Neuronal stem cell (in vitro differentiated cells): ENCODE measurements around the gene HERC5.
A peak's percentile ranks its signal among the peaks of the same experiment; 100 is the strongest.

ENCODE experiments used
- DNase-seq: peaks from one replicate; pipeline ENCODE4 v3.0.0-alpha.2; 2013; ENCODE audit warnings: low spot score
- H2AFZ ChIP-seq: one replicate; pipeline ENCODE4 v1.6.1; 2013; ENCODE audit warnings: mild to moderate bottlenecking, low read length, inconsistent platforms
- H2AK5ac ChIP-seq: 2 replicates; pipeline ENCODE4 v1.6.1; 2013; ENCODE audit warnings: low read depth, mild to moderate bottlenecking, inconsistent platforms, low read length, moderate library complexity, mixed read lengths
- H2BK120ac ChIP-seq: 2 replicates; pipeline ENCODE4 v1.6.1; 2013; ENCODE audit warnings: low read depth, mild to moderate bottlenecking, inconsistent platforms, low read length, moderate library complexity, mixed read lengths
- H2BK12ac ChIP-seq: one replicate; pipeline ENCODE4 v1.6.1; 2013; ENCODE audit warnings: low read length, inconsistent platforms
- H2BK15ac ChIP-seq: 2 replicates; pipeline ENCODE4 v1.6.1; 2013; ENCODE audit warnings: mild to moderate bottlenecking, low read length, inconsistent platforms, mixed read lengths
- H2BK5ac ChIP-seq: one replicate; pipeline ENCODE4 v1.6.1; 2013; ENCODE audit warnings: inconsistent platforms, mild to moderate bottlenecking, low read length, moderate library complexity
- H3K14ac ChIP-seq: one replicate; pipeline ENCODE4 v1.6.1; 2013; ENCODE audit warnings: low read length, inconsistent platforms
- H3K18ac ChIP-seq: 2 replicates; pipeline ENCODE4 v1.6.1; 2013; ENCODE audit warnings: low read length, inconsistent platforms
- H3K23ac ChIP-seq: 2 replicates; pipeline ENCODE4 v1.6.1; 2013; ENCODE audit warnings: low read depth, mild to moderate bottlenecking, mixed read lengths, low read length, inconsistent platforms; ENCODE audit not compliant: poor library complexity
- H3K27ac ChIP-seq: replicated peaks from 3 replicates; pipeline ENCODE4 v1.5.1; 2013; ENCODE audit warnings: low read length, inconsistent platforms
- H3K27me3 ChIP-seq, 3 experiments: 2 replicates each; pipeline ENCODE4 v1.6.1; 2013; ENCODE audit warnings: low read length in 3 of 3, mild to moderate bottlenecking in 2 of 3, inconsistent platforms in 1 of 3, low read depth in 1 of 3, mixed read lengths in 1 of 3, moderate library complexity in 1 of 3; ENCODE audit not compliant: control insufficient read depth in 3 of 3, insufficient read depth in 3 of 3
- H3K36me3 ChIP-seq, 2 donors: replicated peaks in 1 of 2; 2 replicates each; pipeline ENCODE4 v1.6.1; 2013; ENCODE audit warnings: low read length in 2 of 2; ENCODE audit not compliant: control insufficient read depth in 2 of 2, insufficient read depth in 2 of 2
- H3K4ac ChIP-seq: 2 replicates; pipeline ENCODE4 v1.6.1; 2013; ENCODE audit warnings: inconsistent platforms, mild to moderate bottlenecking, low read length, moderate library complexity
- H3K4me1 ChIP-seq, 2 donors: 1 replicate in 1 of 2; 2 replicates in 1 of 2; pipeline ENCODE4 v1.6.1; 2013; ENCODE audit warnings: low read length in 2 of 2, low read depth in 1 of 2; ENCODE audit not compliant: control insufficient read depth in 2 of 2, insufficient read depth in 1 of 2
- H3K4me2 ChIP-seq: one replicate; pipeline ENCODE4 v1.6.1; 2013; ENCODE audit warnings: mild to moderate bottlenecking, low read length, inconsistent platforms; ENCODE audit not compliant: insufficient read depth, poor library complexity, severe bottlenecking
- H3K4me3 ChIP-seq, 2 donors: 2 replicates each; pipeline ENCODE4 v1.5.1; 2013; ENCODE audit warnings: low read length in 2 of 2, mild to moderate bottlenecking in 2 of 2, inconsistent platforms in 1 of 2, moderate library complexity in 1 of 2
- H3K79me1 ChIP-seq: one replicate; pipeline ENCODE4 v1.6.1; 2013; ENCODE audit warnings: low read depth, mild to moderate bottlenecking, inconsistent platforms, low read length, moderate library complexity
- H3K9ac ChIP-seq: one replicate; pipeline ENCODE4 v1.6.1; 2013; ENCODE audit warnings: mild to moderate bottlenecking, low read depth, low read length, inconsistent platforms; ENCODE audit not compliant: poor library complexity
- H3K9me3 ChIP-seq, 2 donors: replicated peaks in 1 of 2; 2 replicates each; pipeline versions ENCODE3 to v1.6.1; 2013; ENCODE audit warnings: low read length in 2 of 2, mild to moderate bottlenecking in 2 of 2, inconsistent platforms in 1 of 2, low read depth in 1 of 2, mixed read lengths in 1 of 2, moderate library complexity in 1 of 2; ENCODE audit not compliant: control insufficient read depth in 2 of 2, insufficient read depth in 1 of 2
- H4K8ac ChIP-seq: one replicate; pipeline ENCODE4 v1.6.1; 2013; ENCODE audit warnings: low read depth, mild to moderate bottlenecking, inconsistent platforms, low read length, moderate library complexity
- H4K91ac ChIP-seq: one replicate; pipeline ENCODE4 v1.6.1; 2013; ENCODE audit warnings: low read length, low read depth, mild to moderate bottlenecking, inconsistent platforms; ENCODE audit not compliant: poor library complexity
- WGBS, 2 donors: extraction: QIAGEN DNeasy Blood & Tissue Kit; methylation state at CpG; one replicate each; pipeline ENCODE4 v1.1.7; 2013; ENCODE audit warnings: missing lambda C conversion rate in 2 of 2, mixed read lengths in 1 of 2; ENCODE audit not compliant: insufficient read length in 2 of 2, insufficient replicate concordance in 1 of 2; ENCODE audit errors: extremely low coverage in 2 of 2; 5-methylcytosine and 5-hydroxymethylcytosine counted together

HERC5 gene

GRCh38 chr4:88449290-88449689, 7.6 kb upstream of the HERC5 start:
- no peak overlapping the region for H3K4ac ChIP-seq

GRCh38 chr4:88451205-88451604, 5.7 kb upstream of the HERC5 start:
- Histone ChIP-seq H4K91ac (no peak overlapping the region), H3K27ac (no peak overlapping the region), H2BK15ac (no peak overlapping the region), H3K9ac (no peak overlapping the region), H3K4me2 (no peak overlapping the region), H2AFZ (no peak overlapping the region), H3K23ac (no peak overlapping the region), H2BK120ac (no peak overlapping the region), H2BK12ac (no peak overlapping the region), H3K18ac (no peak overlapping the region), H3K36me3 (no peaks in the 10 kb centered on the region), H3K9me3 (no peaks in the 10 kb centered on the region), H3K27me3 (no peaks in the 10 kb centered on the region), H2BK5ac (no peak overlapping the region), H3K14ac (no peak overlapping the region), H3K79me1 (no peaks in the 10 kb centered on the region), H3K4me1 (peaks cover 0 to 2% of the 10 kb centered on the region in 2 donors), H3K4me3 (no peak overlapping the region), H3K4ac (no peak overlapping the region), H4K8ac (no peak overlapping the region), H2AK5ac (no peak overlapping the region)
- DNase-seq = no peak
- WGBS, 2 donors = no CpG with 5 or more reads among the region's 2 CpGs

More at GRCh38 chr4:88449290-88449689, 7.6 kb upstream of the HERC5 start:
- no peak overlapping the region for H3K27ac ChIP-seq
- DNase-seq = no peak
- H3K4me3 ChIP-seq = no peak overlapping the region
- no peak overlapping the region for H2BK12ac ChIP-seq
- no peak overlapping the region for H4K8ac ChIP-seq
- H3K18ac ChIP-seq = no peak overlapping the region
- H2BK5ac ChIP-seq = no peak overlapping the region
- H3K9me3 ChIP-seq = no peaks in the 10 kb centered on the region
- H4K91ac ChIP-seq = no peak overlapping the region
- H2BK15ac ChIP-seq = no peak overlapping the region
- H3K14ac ChIP-seq = no peak overlapping the region
- H2AK5ac ChIP-seq = no peak overlapping the region
- no peaks in the 10 kb centered on the region for H3K27me3 ChIP-seq
- H2AFZ ChIP-seq = no peak overlapping the region
- H3K23ac ChIP-seq = no peak overlapping the region
- no peak overlapping the region for H3K4me2 ChIP-seq
- H3K4me1 ChIP-seq = no peaks in the 10 kb centered on the region
- no peaks in the 10 kb centered on the region for H3K36me3 ChIP-seq
- no peaks in the 10 kb centered on the region for H3K79me1 ChIP-seq
- H2BK120ac ChIP-seq = no peak overlapping the region
- no peak overlapping the region for H3K9ac ChIP-seq

DNA sequence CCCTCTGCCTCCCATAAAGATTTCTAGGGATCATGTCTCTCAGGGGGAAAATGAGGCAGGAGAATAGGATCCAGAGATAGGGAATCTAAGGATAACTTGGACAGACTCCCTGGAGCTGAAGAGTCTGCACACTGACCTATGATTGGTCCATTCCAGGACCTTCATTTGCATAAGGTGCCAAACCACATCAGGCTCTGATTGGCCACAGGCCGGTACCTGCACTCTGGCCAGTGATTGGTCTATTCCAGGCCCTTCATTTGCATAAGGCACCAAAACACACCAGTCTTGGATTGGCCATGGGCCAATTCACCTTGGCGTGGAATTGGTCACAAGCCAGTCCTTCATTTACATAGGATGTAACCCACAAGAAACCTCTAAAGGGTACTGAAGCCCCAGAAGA, 4.0 kb upstream of the HERC5 start:
- no peak overlapping the region for H4K91ac ChIP-seq
- H3K4me3 ChIP-seq = no peak overlapping the region
- H2AK5ac ChIP-seq = no peak overlapping the region
- H3K36me3 ChIP-seq = no peaks in the 10 kb centered on the region
- DNase-seq = no peak
- H3K4me1 ChIP-seq = peaks cover 0 to 2% of the 10 kb centered on the region in 2 donors
- no peaks in the 10 kb centered on the region for H3K79me1 ChIP-seq
- H2BK12ac ChIP-seq = no peak overlapping the region
- no peak overlapping the region for H3K4me2 ChIP-seq
- H2BK15ac ChIP-seq = no peak overlapping the region
- no peak overlapping the region for H3K9ac ChIP-seq
- H2BK120ac ChIP-seq = no peak overlapping the region
- WGBS, 2 donors = no CpG with 5 or more reads among the region's 2 CpGs
- H3K27me3 ChIP-seq = peaks cover 9 to 13% (median 10%) of the 10 kb centered on the region in 3 experiments
- no peak overlapping the region for H3K18ac ChIP-seq
- no peaks in the 10 kb centered on the region for H3K9me3 ChIP-seq
- no peak overlapping the region for H3K14ac ChIP-seq
- no peak overlapping the region for H3K4ac ChIP-seq
- H2BK5ac ChIP-seq = no peak overlapping the region
- no peak overlapping the region for H3K23ac ChIP-seq
- no peak overlapping the region for H2AFZ ChIP-seq
- no peak overlapping the region for H3K27ac ChIP-seq
- H4K8ac ChIP-seq = no peak overlapping the region

DNA sequence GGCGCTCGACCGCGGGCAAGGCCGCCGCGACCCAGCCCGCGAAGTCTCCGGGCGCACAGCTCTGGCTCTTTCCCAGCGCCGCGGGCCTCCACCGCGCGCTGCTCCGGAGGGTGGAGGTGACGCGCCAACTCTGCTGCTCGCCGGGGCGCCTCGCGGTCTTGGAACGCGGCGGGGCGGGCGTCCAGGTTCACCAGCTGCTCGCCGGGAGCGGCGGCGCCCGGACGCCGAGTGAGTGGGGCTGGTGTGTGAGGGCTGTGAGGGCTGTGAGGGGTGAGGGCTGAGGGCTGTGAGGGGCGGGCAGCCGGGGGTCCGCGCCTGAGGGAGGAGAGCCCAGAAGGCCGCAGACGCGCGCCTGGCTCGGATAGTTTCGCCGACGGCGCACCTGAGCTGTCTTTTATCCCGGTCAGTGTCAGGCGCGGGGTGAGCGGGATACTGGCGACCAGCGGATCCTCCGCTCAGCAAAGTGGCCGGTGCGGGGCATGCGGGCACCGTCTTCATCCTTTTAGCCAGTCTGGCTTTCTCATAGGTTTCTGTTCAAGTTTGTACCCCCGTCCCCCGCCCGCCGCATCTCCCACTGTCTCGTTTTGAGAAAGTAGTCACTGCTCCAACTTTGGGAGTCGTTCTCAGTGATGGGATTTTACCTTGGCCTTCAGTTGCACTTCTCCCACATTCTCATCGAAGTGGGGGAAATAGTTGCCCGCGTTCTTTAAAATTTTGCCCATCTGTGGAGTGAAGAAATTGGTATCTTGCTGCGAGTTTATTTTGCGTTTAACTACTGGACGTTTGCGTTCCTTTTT, 586 bp downstream of the HERC5 start:
- peak; percentile 40 for DNase-seq
- H3K4me2 ChIP-seq = peak overlapping the region; percentile 80
- no peak overlapping the region for H2BK5ac ChIP-seq
- H3K9me3 ChIP-seq = no peaks in the 10 kb centered on the region
- H3K79me1 ChIP-seq = no peaks in the 10 kb centered on the region
- no peak overlapping the region for H2BK15ac ChIP-seq
- H2AK5ac ChIP-seq = no peak overlapping the region
- no peak overlapping the region for H3K4ac ChIP-seq
- no peak overlapping the region for H3K27ac ChIP-seq
- no CpG with 5 or more reads among the region's 75 CpGs for WGBS, 2 donors
- H3K4me1 ChIP-seq = peaks cover 0 to 2% of the 10 kb centered on the region in 2 donors
- H3K27me3 ChIP-seq = peaks cover 9 to 24% (median 16%) of the 10 kb centered on the region in 3 experiments
- H2BK12ac ChIP-seq = no peak overlapping the region
- peak overlapping the region; percentile 38 for H3K14ac ChIP-seq
- no peaks in the 10 kb centered on the region for H3K36me3 ChIP-seq
- peak overlapping the region; percentile 98 for H2AFZ ChIP-seq
- H3K23ac ChIP-seq = peak overlapping the region; percentile 43
- peak overlapping the region; percentile 21 for H3K9ac ChIP-seq
- peak overlapping the region; percentile 83 for H3K18ac ChIP-seq
- H4K91ac ChIP-seq = no peak overlapping the region
- peak overlapping the region; percentile 53 to 80 for H3K4me3 ChIP-seq
- no peak overlapping the region for H4K8ac ChIP-seq
- no peak overlapping the region for H2BK120ac ChIP-seq
